Measurements from ENCODE around the gene SLC35E2B.

DNA sequence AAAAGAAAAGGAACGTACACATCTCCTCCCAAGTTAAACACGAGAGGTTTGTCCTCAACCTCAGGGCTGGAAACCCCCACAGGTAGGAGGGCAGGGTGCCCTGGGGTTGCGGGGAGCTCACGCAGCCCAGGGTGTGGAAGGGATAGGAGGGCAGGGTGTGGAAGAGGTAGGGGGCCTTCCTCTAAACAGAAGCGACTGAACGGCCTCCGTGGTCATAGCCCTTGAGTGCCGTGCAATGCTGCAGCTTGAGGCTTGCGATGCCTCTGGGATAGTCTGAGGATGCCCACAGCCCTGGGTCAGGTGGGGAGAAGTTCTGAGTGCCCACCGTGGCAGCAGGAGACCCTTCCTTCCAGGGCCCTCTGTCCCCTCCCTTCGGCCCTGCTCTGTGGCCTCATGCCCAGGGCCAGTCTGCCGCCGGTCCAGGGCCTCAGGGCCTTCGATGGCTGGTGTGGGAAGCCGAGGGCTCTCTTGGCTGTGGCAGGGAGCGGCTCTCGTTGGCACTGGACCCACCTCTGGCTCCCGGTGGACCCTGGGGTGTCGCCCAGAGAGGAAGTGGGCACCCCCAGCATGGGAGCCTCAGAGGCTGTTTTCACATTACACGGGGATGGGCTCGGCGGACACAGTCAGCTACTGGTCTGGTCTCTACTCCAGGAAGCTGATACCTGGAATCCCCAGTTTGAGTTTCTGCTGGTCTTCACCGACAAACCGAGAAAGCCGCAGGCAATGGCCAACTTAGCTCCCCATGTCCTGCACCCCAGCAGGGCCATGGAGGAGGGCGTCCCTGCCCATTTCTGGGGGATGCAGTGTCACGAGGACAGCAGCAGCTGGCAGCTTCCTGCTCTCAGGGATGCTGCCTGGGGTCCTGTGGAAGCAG is 27.4 kb downstream of the SLC35E2B start:
- TF ChIP-seq CSDC2 (CRISPR knock-in tag; IDR thresholded peaks at IDR 0.05) (no peak), SNAI2 (CRISPR knock-in tag; IDR thresholded peaks at IDR 0.05) (no peak), ZNF565 (CRISPR knock-in tag; conservative IDR thresholded peaks at IDR 0.05; ENCODE audit: low read depth) (no peak)

All from SK-N-SH treated with all-trans-retinoic acid at 6 μM for 48 hours (cell line).